ENCODE data around the gene CCPG1.

GRCh38 chr15:55403531-55403930 is 4.6 kb downstream of the CCPG1 start:
- TF ChIP-seq, protein P1, sequence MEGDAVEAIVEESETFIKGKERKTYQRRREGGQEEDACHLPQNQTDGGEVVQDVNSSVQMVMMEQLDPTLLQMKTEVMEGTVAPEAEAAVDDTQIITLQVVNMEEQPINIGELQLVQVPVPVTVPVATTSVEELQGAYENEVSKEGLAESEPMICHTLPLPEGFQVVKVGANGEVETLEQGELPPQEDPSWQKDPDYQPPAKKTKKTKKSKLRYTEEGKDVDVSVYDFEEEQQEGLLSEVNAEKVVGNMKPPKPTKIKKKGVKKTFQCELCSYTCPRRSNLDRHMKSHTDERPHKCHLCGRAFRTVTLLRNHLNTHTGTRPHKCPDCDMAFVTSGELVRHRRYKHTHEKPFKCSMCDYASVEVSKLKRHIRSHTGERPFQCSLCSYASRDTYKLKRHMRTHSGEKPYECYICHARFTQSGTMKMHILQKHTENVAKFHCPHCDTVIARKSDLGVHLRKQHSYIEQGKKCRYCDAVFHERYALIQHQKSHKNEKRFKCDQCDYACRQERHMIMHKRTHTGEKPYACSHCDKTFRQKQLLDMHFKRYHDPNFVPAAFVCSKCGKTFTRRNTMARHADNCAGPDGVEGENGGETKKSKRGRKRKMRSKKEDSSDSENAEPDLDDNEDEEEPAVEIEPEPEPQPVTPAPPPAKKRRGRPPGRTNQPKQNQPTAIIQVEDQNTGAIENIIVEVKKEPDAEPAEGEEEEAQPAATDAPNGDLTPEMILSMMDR (conservative IDR thresholded peaks at IDR 0.05; ENCODE audit: low read length), result no peak
- TF ChIP-seq EZH2phosphoT487 (IDR thresholded peaks at IDR 0.05; ENCODE audit: borderline replicate concordance, low read depth, low read length), result no peak

Data from OCI-LY7 (cell line).